Ascending aorta (tissue), 2 donors: ENCODE measurements around the gene CARD10. TPM values are rescaled to one million over a fixed set of nuclear protein-coding genes. Genes with fewer than 3 reads are reported as not detected.

Experiments used
- DNase-seq, 2 donors: peaks; one replicate each; pipeline ENCODE4 v3.0.0-alpha.2; 2019; ENCODE audit warnings: low spot score in 2 of 2
- H3K27ac ChIP-seq, 2 donors: fragments of 200-600 bp; sonication (generic); one replicate each; pipeline ENCODE4 v1.5.1; 2016 to 2017; ENCODE audit warnings: mild to moderate bottlenecking in 1 of 2
- H3K27me3 ChIP-seq: fragments of 200-600 bp; sonication (generic); one replicate; pipeline ENCODE4 v1.5.1; 2017
- H3K36me3 ChIP-seq, 2 donors: fragments of 200-600 bp; sonication (generic); one replicate each; pipeline ENCODE4 v1.5.1; 2016
- H3K4me1 ChIP-seq, 2 donors: fragments of 200-600 bp; sonication (generic); one replicate each; pipeline ENCODE4 v1.5.1; 2016 to 2017; ENCODE audit warnings: mild to moderate bottlenecking in 1 of 2
- H3K4me3 ChIP-seq, 2 donors: fragments of 200-600 bp; sonication (generic); one replicate each; pipeline ENCODE4 v1.5.1; 2016 to 2017; ENCODE audit warnings: mild to moderate bottlenecking in 1 of 2
- H3K9me3 ChIP-seq, 2 donors: fragments of 200-600 bp; sonication (generic); one replicate each; pipeline ENCODE4 v1.5.1; 2016
- CTCF ChIP-seq, 3 experiments: fragments of 200-600 bp in 2 of 3; fragments of 450-650 bp in 1 of 3; sonication (generic) in 2 of 3; IDR thresholded peaks; one replicate each; pipeline ENCODE4 v1.5.1; 2016 to 2019; ENCODE audit warnings: antibody characterized with exemption in 3 of 3, mild to moderate bottlenecking in 1 of 3, moderate library complexity in 1 of 3
- intact Hi-C: fragments of 100-400 bp; cut with DNase I; formaldehyde crosslinking; loops from one replicate; pipeline ENCODE4 v1.15.1; 2023
- total RNA-seq: library from RNA; depleted of rRNA; stranded (reverse); fragments of >200 nt; gene quantifications from one replicate; pipeline ENCODE4 v1.1.0, GENCODE V29; 2016

The CARD10 gene
- total RNA-seq, 1 donor from 2014 or later: 21.0 TPM

- H3K9me3 ChIP-seq: no peaks in the 10 kb centered on the region
- TF ChIP-seq CTCF (IDR thresholded peaks at IDR 0.05): no peak
- H3K27me3 ChIP-seq: no peaks in the 10 kb centered on the region
- H3K4me1 ChIP-seq: no peaks in the 10 kb centered on the region
- intact Hi-C loops: no loop called here
- H3K36me3 ChIP-seq: no peaks in the 10 kb centered on the region
- no peak for DNase-seq
- no peak overlapping the region for H3K4me3 ChIP-seq
- no peak overlapping the region for H3K27ac ChIP-seq
These were observed 69.7 kb downstream of the CARD10 start for GRCh38 chr22:37449331-37450001.

GRCh38 chr22:37448516-37449127, 70.6 kb downstream of the CARD10 start:
- no peak for TF ChIP-seq CTCF (IDR thresholded peaks at IDR 0.05)
- Histone ChIP-seq H3K4me1 (no peaks in the 10 kb centered on the region), H3K9me3 (no peaks in the 10 kb centered on the region), H3K4me3 (no peak overlapping the region), H3K27me3 (no peaks in the 10 kb centered on the region), H3K27ac (no peak overlapping the region), H3K36me3 (no peaks in the 10 kb centered on the region)
- intact Hi-C loops: no loop called here
- no peak for DNase-seq

- H3K27me3 ChIP-seq: no peaks in the 10 kb centered on the region
- no peak for TF ChIP-seq CTCF (IDR thresholded peaks at IDR 0.05)
These were observed 73.7 kb downstream of the CARD10 start for GRCh38 chr22:37445501-37445900.

GRCh38 chr22:37443977-37444376, 75.2 kb downstream of the CARD10 start:
- TF ChIP-seq CTCF (IDR thresholded peaks at IDR 0.05): no peak
- Histone ChIP-seq H3K27ac (no peak overlapping the region), H3K4me1 (no peaks in the 10 kb centered on the region), H3K36me3 (no peaks in the 10 kb centered on the region), H3K9me3 (no peaks in the 10 kb centered on the region), H3K4me3 (no peak overlapping the region), H3K27me3 (no peaks in the 10 kb centered on the region)
- no peak for DNase-seq
- intact Hi-C loops: no loop called here

More at GRCh38 chr22:37445501-37445900, 73.7 kb downstream of the CARD10 start:
- Histone ChIP-seq H3K4me1 (no peaks in the 10 kb centered on the region), H3K4me3 (no peak overlapping the region), H3K9me3 (no peaks in the 10 kb centered on the region), H3K27ac (no peak overlapping the region), H3K36me3 (no peaks in the 10 kb centered on the region)
- intact Hi-C loops: no loop called here
- DNase-seq: no peak

GRCh38 chr22:37443086-37443485, 76.1 kb downstream of the CARD10 start:
- Histone ChIP-seq H3K36me3 (no peaks in the 10 kb centered on the region), H3K27ac (no peak overlapping the region), H3K9me3 (no peaks in the 10 kb centered on the region), H3K4me1 (no peaks in the 10 kb centered on the region), H3K27me3 (no peaks in the 10 kb centered on the region), H3K4me3 (no peak overlapping the region)
- DNase-seq: no peak
- no peak for TF ChIP-seq CTCF (IDR thresholded peaks at IDR 0.05)
- intact Hi-C loops: no loop called here
